T-helper 17 cell (primary cell): Measurements from ENCODE around the gene KCNQ5. TPM values are rescaled to one million over a fixed set of nuclear protein-coding genes. Genes with fewer than 3 reads are reported as not detected.
"Not testable (repeated sequence)": the region's sequence is repeated elsewhere in the genome, so short reads cannot be mapped to it uniquely, and the experiment has no call there.

Experiments
- ATAC-seq: fragments of 150-1000 bp; cut with Tn5 transposase; 2 replicates; pipeline ENCODE4 v1.10.0; 2021; ENCODE audit warnings: mild to moderate bottlenecking, moderate library complexity
- DNase-seq, 3 donors: peaks; one replicate each; pipeline versions ENCODE4 v3.0.0 to v3.0.0-alpha.2; 2020 to 2021
- H3K9me3 ChIP-seq: one replicate; pipeline ENCODE4 v1.7.0; 2013; ENCODE audit warnings: low read length, mild to moderate bottlenecking; ENCODE audit not compliant: control insufficient read depth, poor library complexity, severe bottlenecking
- H3K27ac Mint-ChIP-seq: one replicate; pipeline ENCODE4 v1.8.0; 2022; ENCODE audit warnings: mild to moderate bottlenecking, moderate library complexity, mixed read lengths
- H3K27me3 Mint-ChIP-seq: one replicate; pipeline ENCODE4 v1.8.0; 2022; ENCODE audit warnings: mixed read lengths
- H3K36me3 Mint-ChIP-seq: one replicate; pipeline ENCODE4 v1.8.0; 2022; ENCODE audit warnings: low read depth, mixed read lengths
- H3K4me1 Mint-ChIP-seq: one replicate; pipeline ENCODE4 v1.8.0; 2022; ENCODE audit warnings: mild to moderate bottlenecking, mixed read lengths
- H3K4me3 Mint-ChIP-seq: one replicate; pipeline ENCODE4 v1.8.0; 2022; ENCODE audit warnings: mild to moderate bottlenecking, moderate library complexity, mixed read lengths
- total RNA-seq, 4 donors: library from RNA in 2 of 4; stranded (reverse) in 2 of 4; gene quantifications; one replicate each; pipeline ENCODE4 v1.2.3 and lab custom pipeline; 2022 to 2026

KCNQ5 gene
- total RNA-seq, 2 donors from 2014 or later, result 1.5 to 3.3 TPM

DNA sequence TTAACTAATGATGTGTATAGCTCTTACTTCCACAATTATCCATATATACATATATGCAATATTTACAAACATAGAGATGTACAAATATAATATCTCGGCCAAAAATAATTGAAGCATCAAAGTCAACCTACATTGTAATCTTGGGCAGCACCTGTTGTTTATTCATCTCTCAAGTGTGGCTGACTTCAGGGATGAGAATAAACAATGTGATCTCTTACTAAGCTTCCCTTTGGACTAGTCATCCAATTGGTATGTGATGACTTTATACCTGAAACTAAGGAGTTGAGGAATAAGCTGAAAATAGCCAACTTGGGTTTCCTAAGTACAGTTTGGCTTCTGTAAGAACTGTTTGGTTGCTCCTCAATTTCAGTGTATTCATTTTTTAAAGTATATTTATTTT, 346.8 kb downstream of the KCNQ5 start:
- ATAC-seq (no peak), DNase-seq (no peak)
- Mint-ChIP-seq H3K36me3 (no peaks in the 10 kb centered on the region), H3K4me3 (no peak overlapping the region), H3K27me3 (no peaks in the 10 kb centered on the region), H3K27ac (no peak overlapping the region), H3K4me1 (no peaks in the 10 kb centered on the region)
- H3K9me3 ChIP-seq, result no peaks in the 10 kb centered on the region

DNA sequence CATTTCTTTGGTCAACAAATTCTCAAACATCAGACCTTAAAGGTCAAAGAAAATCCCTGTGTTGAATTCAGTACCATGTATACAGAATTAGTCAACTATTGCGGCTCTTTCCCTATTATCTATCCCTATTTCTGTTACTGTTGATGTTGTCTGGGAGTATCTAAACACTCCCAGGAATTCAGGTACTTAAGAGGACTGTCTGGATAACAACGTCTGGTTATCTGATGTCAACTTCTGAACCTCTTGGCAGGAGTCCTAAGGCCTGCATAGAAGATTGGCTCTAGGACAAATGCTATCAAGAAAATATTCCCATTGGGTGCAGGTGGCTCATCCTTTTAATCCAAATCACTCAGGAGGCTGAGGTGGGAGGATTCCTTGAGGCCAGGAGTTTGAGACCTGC, 347.8 kb downstream of the KCNQ5 start:
- no peak overlapping the region for H3K27ac Mint-ChIP-seq
- ATAC-seq (no peak), DNase-seq (no peak)
- no peak overlapping the region for H3K4me3 Mint-ChIP-seq
- H3K27me3 Mint-ChIP-seq, result no peaks in the 10 kb centered on the region
- H3K36me3 Mint-ChIP-seq, result no peaks in the 10 kb centered on the region
- no peaks in the 10 kb centered on the region for H3K9me3 ChIP-seq
- H3K4me1 Mint-ChIP-seq, result no peaks in the 10 kb centered on the region

GRCh38 chr6:72972579-72972978, 350.7 kb downstream of the KCNQ5 start:
- Mint-ChIP-seq H3K4me3 (no peak overlapping the region), H3K36me3 (no peaks in the 10 kb centered on the region), H3K4me1 (no peaks in the 10 kb centered on the region), H3K27ac (no peak overlapping the region), H3K27me3 (no peaks in the 10 kb centered on the region)
- ATAC-seq (no peak), DNase-seq (no peak)
- H3K9me3 ChIP-seq, result no peaks in the 10 kb centered on the region

DNA sequence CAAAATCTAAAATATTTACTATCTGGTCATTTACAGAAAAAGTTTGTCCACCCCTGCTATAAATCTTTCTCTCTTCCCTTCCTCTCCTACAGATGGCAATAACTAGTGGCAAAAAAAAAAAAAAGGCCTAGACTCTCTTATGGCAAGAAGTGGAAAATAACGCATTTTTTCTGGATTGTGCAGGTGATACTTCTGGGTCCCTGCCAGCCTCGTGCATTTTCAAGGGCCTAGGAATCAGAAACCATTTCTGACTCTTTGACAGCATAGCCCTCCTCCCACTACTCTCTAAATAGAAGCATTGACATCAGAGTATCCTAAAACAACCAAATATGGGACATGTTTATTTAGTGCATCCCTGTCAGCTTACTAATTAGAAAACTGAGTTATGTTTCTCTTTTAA, 352.4 kb downstream of the KCNQ5 start:
- no peaks in the 10 kb centered on the region for H3K9me3 ChIP-seq
- Mint-ChIP-seq H3K36me3 (no peaks in the 10 kb centered on the region), H3K4me1 (no peaks in the 10 kb centered on the region), H3K27ac (no peak overlapping the region), H3K4me3 (no peak overlapping the region), H3K27me3 (no peaks in the 10 kb centered on the region)
- DNase-seq (no peak), ATAC-seq (no peak)

DNA sequence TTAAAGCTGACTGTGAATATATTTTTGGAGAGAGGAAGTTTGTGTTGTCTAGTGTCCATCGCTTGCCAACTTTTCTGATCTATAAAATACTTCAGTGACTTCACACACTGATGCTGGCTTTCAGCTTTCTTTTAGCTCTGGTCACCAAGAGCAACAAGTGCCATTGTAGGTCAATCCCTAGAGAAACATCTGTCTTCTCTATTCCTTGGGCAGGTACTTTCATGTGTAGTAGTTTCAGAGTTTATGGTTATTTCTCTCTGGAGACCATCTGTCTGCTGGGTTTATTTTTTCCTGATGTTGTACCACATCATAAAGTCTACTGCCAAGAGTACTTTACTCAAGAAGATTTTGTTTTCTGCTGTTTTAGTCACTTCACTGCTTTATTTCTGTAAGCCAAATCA, 353.5 kb downstream of the KCNQ5 start:
- no peaks in the 10 kb centered on the region for H3K36me3 Mint-ChIP-seq
- H3K27ac Mint-ChIP-seq, result no peak overlapping the region
- H3K4me3 Mint-ChIP-seq, result no peak overlapping the region
- no peaks in the 10 kb centered on the region for H3K27me3 Mint-ChIP-seq
- H3K9me3 ChIP-seq, result no peaks in the 10 kb centered on the region
- H3K4me1 Mint-ChIP-seq, result no peaks in the 10 kb centered on the region
- no peak for DNase-seq
- no peak for ATAC-seq

GRCh38 chr6:72976484-72976883, 354.6 kb downstream of the KCNQ5 start:
- no peak for DNase-seq
- H3K27ac Mint-ChIP-seq, result no peak overlapping the region
- H3K4me1 Mint-ChIP-seq, result no peaks in the 10 kb centered on the region
- H3K27me3 Mint-ChIP-seq, result no peaks in the 10 kb centered on the region
- no peaks in the 10 kb centered on the region for H3K9me3 ChIP-seq
- ATAC-seq, result no peak
- H3K36me3 Mint-ChIP-seq, result no peaks in the 10 kb centered on the region
- no peak overlapping the region for H3K4me3 Mint-ChIP-seq

DNA sequence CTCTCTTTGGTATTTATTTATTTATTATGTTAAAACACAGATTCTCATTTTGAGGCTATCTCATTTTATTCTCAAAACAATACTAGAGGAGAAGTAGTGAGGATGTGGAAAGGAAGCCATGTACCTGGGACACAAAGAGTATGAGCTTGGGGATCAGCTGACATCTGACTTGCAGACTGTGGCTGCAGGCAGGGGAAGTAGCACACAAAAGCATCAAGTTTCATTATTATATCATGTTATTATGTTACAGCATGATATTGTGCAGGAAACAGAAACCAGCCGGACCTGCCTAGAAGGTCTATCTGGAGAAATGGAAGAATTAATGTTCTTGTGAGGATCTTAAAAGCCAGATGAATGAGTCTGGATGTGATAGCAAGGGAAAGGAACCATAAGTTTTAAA, 355.2 kb downstream of the KCNQ5 start:
- no peaks in the 10 kb centered on the region for H3K4me1 Mint-ChIP-seq
- H3K4me3 Mint-ChIP-seq, result no peak overlapping the region
- no peaks in the 10 kb centered on the region for H3K9me3 ChIP-seq
- ATAC-seq, result no peak
- H3K27ac Mint-ChIP-seq, result no peak overlapping the region
- H3K27me3 Mint-ChIP-seq, result no peaks in the 10 kb centered on the region
- no peak for DNase-seq
- H3K36me3 Mint-ChIP-seq, result no peaks in the 10 kb centered on the region

DNA sequence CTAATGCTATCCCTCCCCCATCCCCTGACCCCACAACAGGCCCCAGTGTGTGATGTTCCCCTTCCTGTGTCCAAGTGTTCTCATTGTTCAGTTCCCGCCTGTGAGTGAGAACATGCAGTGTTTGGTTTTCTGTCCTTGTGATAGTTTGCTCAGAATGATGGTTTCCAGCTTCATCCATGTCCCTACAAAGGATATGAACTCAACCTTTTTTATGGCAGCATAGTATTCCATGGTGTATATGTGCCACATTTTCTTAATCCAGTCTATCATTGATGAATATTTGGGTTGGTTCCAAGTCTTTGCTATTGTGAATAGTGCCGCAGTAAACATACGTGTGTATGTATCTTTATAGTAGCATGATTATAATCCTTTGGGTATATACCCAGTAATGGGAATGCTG, 356.9 kb downstream of the KCNQ5 start:
- H3K4me3 Mint-ChIP-seq, ATAC-seq, H3K27me3 Mint-ChIP-seq, DNase-seq, H3K36me3 Mint-ChIP-seq, H3K4me1 Mint-ChIP-seq, H3K27ac Mint-ChIP-seq, H3K9me3 ChIP-seq: not testable (repeated sequence)

DNA sequence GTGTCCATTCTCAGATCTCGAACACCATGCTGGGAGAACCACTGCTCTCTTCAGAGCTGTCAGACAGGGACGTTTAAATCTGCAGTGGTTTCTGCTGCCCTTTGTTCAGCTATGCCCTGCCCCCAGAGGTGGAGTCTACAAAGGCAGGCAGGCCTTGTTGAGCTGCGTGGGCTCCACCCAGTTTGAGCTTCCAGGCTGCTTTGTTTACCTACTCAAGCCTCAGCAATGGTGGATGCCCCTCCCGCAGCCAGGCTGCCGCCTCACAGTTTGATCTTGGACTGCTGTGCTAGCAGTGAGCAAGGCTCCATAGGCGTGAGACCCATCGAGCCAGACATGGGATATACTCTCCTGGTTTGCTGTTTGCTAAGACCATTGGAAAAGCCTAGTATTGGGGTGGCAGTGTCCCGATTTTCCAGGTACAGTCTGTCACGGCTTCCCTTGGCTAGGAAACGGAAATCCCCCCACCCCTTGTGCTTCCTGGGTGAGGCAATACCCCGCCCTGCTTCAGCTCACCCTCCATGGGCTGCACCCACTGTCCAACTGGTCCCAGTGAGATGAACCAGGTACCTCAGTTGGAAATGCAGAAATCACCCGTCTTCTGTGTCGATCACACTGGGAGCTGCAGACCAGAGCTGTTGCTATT, 362.4 kb downstream of the KCNQ5 start:
- not testable (repeated sequence) for ATAC-seq, H3K27me3 Mint-ChIP-seq, H3K27ac Mint-ChIP-seq, H3K36me3 Mint-ChIP-seq, DNase-seq, H3K9me3 ChIP-seq, H3K4me3 Mint-ChIP-seq, H3K4me1 Mint-ChIP-seq

GRCh38 chr6:72984981-72985665, 363.3 kb downstream of the KCNQ5 start:
- Mint-ChIP-seq H3K27ac (no peak overlapping the region), H3K36me3 (no peaks in the 10 kb centered on the region), H3K27me3 (no peaks in the 10 kb centered on the region), H3K4me3 (no peak overlapping the region), H3K4me1 (no peaks in the 10 kb centered on the region)
- DNase-seq (no peak), ATAC-seq (no peak)
- H3K9me3 ChIP-seq, result no peaks in the 10 kb centered on the region

DNA sequence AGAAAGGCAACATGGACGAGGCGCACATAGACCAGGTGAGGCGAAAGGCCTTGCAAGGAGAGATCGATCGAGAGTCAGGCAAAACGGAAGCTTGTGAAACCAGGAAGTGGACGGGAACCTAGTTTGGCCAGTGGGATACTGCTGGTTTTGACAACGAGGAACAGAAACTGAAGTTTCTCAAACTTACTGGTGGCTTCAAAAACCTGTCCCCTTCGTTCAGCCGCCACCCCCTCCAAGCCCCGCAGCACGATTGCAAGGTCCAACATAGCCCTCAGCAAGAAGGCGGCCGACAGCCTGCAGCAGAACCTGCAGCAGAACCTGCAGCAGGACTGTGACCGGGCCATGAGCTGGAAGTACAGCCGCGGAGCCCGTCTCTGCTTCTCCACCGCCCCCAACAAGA, 365.4 kb downstream of the KCNQ5 start:
- no peak overlapping the region for H3K4me3 Mint-ChIP-seq
- no peaks in the 10 kb centered on the region for H3K36me3 Mint-ChIP-seq
- ATAC-seq (no peak), DNase-seq (no peak)
- no peaks in the 10 kb centered on the region for H3K4me1 Mint-ChIP-seq
- no peak overlapping the region for H3K27ac Mint-ChIP-seq
- no peaks in the 10 kb centered on the region for H3K9me3 ChIP-seq
- no peaks in the 10 kb centered on the region for H3K27me3 Mint-ChIP-seq

DNA sequence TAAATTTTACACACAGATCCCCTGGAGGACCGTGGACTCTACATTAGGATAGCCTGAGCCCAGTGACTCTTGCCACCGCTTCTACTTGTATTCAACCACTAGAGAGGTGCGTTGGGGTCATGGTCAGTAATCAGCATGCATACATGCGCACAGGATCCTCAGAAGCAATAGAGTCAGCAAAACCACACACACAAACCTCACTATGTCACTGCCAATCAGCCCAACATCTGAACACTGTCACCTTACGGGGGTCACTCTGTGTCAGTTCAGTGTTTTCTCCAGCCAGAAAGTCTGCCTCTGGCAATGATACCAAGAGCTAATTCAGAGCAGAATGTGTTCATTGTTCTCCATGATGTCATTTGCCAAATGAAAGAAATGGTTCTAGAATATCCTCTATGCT, 378.1 kb downstream of the KCNQ5 start:
- no peak overlapping the region for H3K27ac Mint-ChIP-seq

DNA sequence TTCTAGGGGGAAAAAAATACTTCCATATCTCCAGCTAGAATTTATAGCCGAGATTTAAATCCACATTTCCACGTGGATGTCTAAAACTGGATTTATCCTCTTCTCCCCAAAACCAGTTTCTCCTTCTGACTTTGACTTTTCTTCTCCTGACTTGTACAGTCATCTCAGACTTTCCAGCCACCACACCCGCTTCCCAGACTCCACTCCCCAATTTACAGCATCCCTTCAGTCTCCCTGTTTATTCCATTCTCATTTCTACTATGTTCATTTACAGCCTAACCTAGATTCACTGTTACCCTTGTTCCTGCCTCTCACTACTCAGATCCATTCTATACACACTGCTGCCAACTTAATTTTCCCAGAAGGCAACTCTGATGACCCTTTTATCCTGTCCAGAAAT, 378.6 kb downstream of the KCNQ5 start:
- peaks cover 4% of the 10 kb centered on the region for H3K9me3 ChIP-seq
- Mint-ChIP-seq H3K4me1 (no peaks in the 10 kb centered on the region), H3K27me3 (no peaks in the 10 kb centered on the region), H3K27ac (no peak overlapping the region), H3K36me3 (no peaks in the 10 kb centered on the region), H3K4me3 (no peak overlapping the region)
- ATAC-seq (no peak), DNase-seq (no peak)

More for the DNA sequence above, 378.1 kb downstream of the KCNQ5 start:
- no peaks in the 10 kb centered on the region for H3K27me3 Mint-ChIP-seq
- no peak for ATAC-seq
- no peak for DNase-seq
- H3K9me3 ChIP-seq, result peaks cover 4% of the 10 kb centered on the region
- no peak overlapping the region for H3K4me3 Mint-ChIP-seq
- no peaks in the 10 kb centered on the region for H3K36me3 Mint-ChIP-seq
- H3K4me1 Mint-ChIP-seq, result no peaks in the 10 kb centered on the region

DNA sequence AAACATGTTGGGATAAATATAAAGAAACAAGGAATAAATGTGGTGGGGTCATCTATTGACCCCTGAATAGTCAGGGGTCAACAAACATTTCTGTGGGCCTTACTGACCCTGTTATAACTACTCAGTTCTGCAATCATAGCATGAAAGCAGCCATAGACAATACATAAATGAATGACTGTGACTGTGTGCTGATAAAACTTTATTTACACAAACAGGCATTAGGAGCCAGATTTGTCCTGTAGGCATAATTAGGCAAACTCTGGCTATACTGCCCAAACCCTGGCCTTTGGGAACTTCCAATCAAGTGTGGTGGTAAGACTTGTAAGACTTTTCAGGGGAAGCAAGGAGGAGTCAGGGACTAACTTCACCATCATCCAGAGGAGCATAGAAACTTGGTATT, 380.7 kb downstream of the KCNQ5 start:
- no peak overlapping the region for H3K27ac Mint-ChIP-seq
- ATAC-seq (no peak), DNase-seq (no peak)
- H3K36me3 Mint-ChIP-seq, result no peaks in the 10 kb centered on the region
- H3K4me3 Mint-ChIP-seq, result no peak overlapping the region
- H3K4me1 Mint-ChIP-seq, result no peaks in the 10 kb centered on the region
- no peaks in the 10 kb centered on the region for H3K9me3 ChIP-seq
- no peaks in the 10 kb centered on the region for H3K27me3 Mint-ChIP-seq
